Neutrophil (primary cell): ENCODE measurements around the gene TEKT1.

Experiments used
- H3K27ac ChIP-seq: fragments of 200-600 bp; sonication (generic); 2 replicates; pipeline ENCODE4 v1.5.1; 2016; ENCODE audit warnings: mild to moderate bottlenecking, moderate library complexity
- H3K27me3 ChIP-seq: fragments of 200-600 bp; sonication (generic); 2 replicates; pipeline ENCODE4 v1.6.0; 2016; ENCODE audit warnings: mild to moderate bottlenecking
- H3K36me3 ChIP-seq: fragments of 200-600 bp; sonication (generic); 2 replicates; pipeline ENCODE4 v1.5.1; 2017
- H3K4me1 ChIP-seq, 2 experiments: fragments of 200-600 bp in 1 of 2; sonication (generic) in 1 of 2; 1 replicate in 1 of 2; 2 replicates in 1 of 2; pipeline versions ENCODE4 v1.5.1 to v1.6.1; 2013 to 2016; ENCODE audit warnings: low read depth in 1 of 2, low read length in 1 of 2, mild to moderate bottlenecking in 1 of 2, moderate library complexity in 1 of 2; ENCODE audit not compliant: control insufficient read depth in 1 of 2, insufficient read depth in 1 of 2
- H3K4me3 ChIP-seq, 2 experiments: fragments of 200-600 bp in 1 of 2; sonication (generic) in 1 of 2; 1 replicate in 1 of 2; 2 replicates in 1 of 2; pipeline ENCODE4 v1.5.1; 2013 to 2016; ENCODE audit warnings: low read depth in 1 of 2, low read length in 1 of 2, mild to moderate bottlenecking in 1 of 2, moderate library complexity in 1 of 2
- H3K9me3 ChIP-seq: fragments of 200-600 bp; sonication (generic); 2 replicates; pipeline ENCODE4 v1.5.1; 2016
- TF ChIP-seq, protein P1 (sequence below): fragments of 200-600 bp; sonication (generic); IDR thresholded peaks from 2 replicates; pipeline ENCODE4 v1.5.1; 2016; ENCODE audit warnings: antibody characterized with exemption

TEKT1 gene

DNA sequence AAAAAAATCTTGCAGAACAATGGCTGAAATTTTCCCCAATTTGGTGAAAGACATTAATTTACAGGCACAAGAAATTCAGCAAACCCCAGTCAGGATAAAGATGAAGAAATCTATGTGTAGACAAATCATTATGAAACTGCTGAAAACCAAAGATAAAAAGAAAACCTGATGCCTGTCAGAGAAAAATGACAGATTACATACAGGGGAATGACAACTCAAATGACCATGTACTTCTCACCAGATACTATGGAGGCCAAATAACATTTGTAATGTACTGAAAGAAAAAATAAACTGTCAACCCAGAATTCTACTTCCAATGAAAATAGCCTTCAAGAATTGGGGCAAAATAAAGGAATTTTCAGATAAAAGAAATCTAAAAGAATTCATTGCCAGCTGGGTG lies 82.9 kb downstream of the TEKT1 start:
- TF ChIP-seq, protein P1, sequence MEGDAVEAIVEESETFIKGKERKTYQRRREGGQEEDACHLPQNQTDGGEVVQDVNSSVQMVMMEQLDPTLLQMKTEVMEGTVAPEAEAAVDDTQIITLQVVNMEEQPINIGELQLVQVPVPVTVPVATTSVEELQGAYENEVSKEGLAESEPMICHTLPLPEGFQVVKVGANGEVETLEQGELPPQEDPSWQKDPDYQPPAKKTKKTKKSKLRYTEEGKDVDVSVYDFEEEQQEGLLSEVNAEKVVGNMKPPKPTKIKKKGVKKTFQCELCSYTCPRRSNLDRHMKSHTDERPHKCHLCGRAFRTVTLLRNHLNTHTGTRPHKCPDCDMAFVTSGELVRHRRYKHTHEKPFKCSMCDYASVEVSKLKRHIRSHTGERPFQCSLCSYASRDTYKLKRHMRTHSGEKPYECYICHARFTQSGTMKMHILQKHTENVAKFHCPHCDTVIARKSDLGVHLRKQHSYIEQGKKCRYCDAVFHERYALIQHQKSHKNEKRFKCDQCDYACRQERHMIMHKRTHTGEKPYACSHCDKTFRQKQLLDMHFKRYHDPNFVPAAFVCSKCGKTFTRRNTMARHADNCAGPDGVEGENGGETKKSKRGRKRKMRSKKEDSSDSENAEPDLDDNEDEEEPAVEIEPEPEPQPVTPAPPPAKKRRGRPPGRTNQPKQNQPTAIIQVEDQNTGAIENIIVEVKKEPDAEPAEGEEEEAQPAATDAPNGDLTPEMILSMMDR, result no peak
- Histone ChIP-seq H3K4me1 (peaks cover 14 to 16% of the 10 kb centered on the region in 2 experiments), H3K27me3 (peaks cover 12% of the 10 kb centered on the region), H3K36me3 (no peaks in the 10 kb centered on the region), H3K9me3 (no peaks in the 10 kb centered on the region), H3K27ac (no peak overlapping the region), H3K4me3 (no peak overlapping the region)
